HUES48 (cell line): ENCODE data around the gene LCMT1.
"Not testable (repeated sequence)": the region's sequence is repeated elsewhere in the genome, so short reads cannot be mapped to it uniquely, and the experiment has no call there.

ENCODE experiments used
- H3K27ac ChIP-seq: one replicate; pipeline ENCODE4 v1.7.0; 2013; ENCODE audit warnings: low read depth, low read length, inconsistent platforms
- H3K27me3 ChIP-seq: 2 replicates; pipeline ENCODE4 v1.6.1; 2013; ENCODE audit warnings: mild to moderate bottlenecking, low read length; ENCODE audit not compliant: control insufficient read depth, insufficient read depth
- H3K36me3 ChIP-seq: 2 replicates; pipeline ENCODE4 v1.6.1; 2013; ENCODE audit warnings: low read length; ENCODE audit not compliant: control insufficient read depth, insufficient read depth
- H3K4me1 ChIP-seq: 2 replicates; pipeline ENCODE4 v1.6.1; 2013; ENCODE audit warnings: mild to moderate bottlenecking, low read length; ENCODE audit not compliant: control insufficient read depth, insufficient read depth
- H3K4me3 ChIP-seq: 2 replicates; pipeline ENCODE4 v1.5.1; 2013; ENCODE audit warnings: mild to moderate bottlenecking, low read depth, low read length
- H3K9ac ChIP-seq: 2 replicates; pipeline ENCODE4 v1.6.1; 2013; ENCODE audit warnings: mild to moderate bottlenecking, low read depth, low read length, moderate library complexity
- H3K9me3 ChIP-seq: 2 replicates; pipeline ENCODE4 v1.6.1; 2013; ENCODE audit warnings: low read length; ENCODE audit not compliant: control insufficient read depth, insufficient read depth

LCMT1 gene

DNA sequence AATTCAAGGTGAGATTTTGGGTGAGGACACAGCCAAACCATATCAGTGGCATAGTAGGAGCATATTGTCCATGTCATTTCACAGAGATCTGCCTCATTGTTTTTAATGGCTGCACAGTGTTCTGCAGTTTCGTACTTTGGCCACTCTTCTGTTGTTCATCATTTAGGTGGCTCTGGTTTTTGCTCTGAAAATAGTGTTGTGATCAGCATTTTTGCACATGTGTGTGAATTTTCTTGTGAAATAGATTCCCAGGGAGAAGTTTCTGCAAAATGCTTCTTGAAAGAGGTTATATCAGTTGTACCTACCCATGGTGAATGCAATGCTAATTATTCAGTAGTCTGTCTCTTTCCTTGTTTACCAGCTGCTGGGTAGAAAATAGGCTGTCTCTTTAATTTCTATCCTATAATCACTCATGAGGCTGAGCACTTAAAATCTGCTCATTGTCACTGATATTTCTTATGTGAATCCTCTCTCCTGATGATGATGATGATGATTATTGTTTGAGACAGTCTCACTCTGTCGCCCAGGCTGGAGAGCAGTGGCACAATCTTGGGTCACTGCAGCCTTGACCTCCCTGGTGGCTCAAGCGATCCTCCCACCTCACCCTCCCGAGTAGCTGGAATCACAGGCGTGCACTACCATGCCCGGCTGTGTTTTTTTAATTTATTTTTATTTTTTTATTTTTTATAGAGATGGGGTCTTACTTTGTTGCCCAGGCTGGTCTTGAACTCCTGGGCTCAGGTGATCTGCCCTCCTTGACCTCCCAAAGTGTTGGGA is 10.5 kb downstream of the LCMT1 start:
- H3K27ac ChIP-seq = no peak overlapping the region
- no peaks in the 10 kb centered on the region for H3K4me1 ChIP-seq
- H3K9me3 ChIP-seq = no peaks in the 10 kb centered on the region
- peaks cover 2% of the 10 kb centered on the region; the same call in 1 of the 2 replicates for H3K36me3 ChIP-seq
- no peak overlapping the region for H3K4me3 ChIP-seq
- no peak overlapping the region for H3K9ac ChIP-seq
- no peaks in the 10 kb centered on the region for H3K27me3 ChIP-seq

DNA sequence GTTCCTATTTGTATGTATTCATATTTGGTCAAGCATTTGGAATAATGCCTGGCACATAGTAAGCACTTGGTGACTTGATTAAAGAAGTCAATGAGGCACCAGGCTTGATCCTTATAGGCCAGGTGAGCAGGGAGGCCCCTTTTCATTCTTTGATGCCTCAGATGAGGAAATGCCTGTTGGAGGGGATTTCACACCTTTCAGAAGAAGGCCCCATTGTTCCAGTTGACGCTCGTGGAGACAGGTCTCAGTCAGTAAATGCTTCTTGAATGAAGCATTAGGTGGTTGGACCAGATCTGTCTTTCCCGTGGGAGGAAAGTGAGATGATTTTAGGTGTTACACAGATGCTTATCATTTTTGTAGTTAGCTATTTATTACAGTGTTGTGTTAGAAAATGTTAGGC is 13.0 kb downstream of the LCMT1 start:
- Histone ChIP-seq H3K27me3 (no peaks in the 10 kb centered on the region), H3K4me1 (no peaks in the 10 kb centered on the region), H3K9ac (no peak overlapping the region), H3K4me3 (no peak overlapping the region), H3K36me3 (peaks cover 17% of the 10 kb centered on the region), H3K9me3 (no peaks in the 10 kb centered on the region), H3K27ac (no peak overlapping the region)

DNA sequence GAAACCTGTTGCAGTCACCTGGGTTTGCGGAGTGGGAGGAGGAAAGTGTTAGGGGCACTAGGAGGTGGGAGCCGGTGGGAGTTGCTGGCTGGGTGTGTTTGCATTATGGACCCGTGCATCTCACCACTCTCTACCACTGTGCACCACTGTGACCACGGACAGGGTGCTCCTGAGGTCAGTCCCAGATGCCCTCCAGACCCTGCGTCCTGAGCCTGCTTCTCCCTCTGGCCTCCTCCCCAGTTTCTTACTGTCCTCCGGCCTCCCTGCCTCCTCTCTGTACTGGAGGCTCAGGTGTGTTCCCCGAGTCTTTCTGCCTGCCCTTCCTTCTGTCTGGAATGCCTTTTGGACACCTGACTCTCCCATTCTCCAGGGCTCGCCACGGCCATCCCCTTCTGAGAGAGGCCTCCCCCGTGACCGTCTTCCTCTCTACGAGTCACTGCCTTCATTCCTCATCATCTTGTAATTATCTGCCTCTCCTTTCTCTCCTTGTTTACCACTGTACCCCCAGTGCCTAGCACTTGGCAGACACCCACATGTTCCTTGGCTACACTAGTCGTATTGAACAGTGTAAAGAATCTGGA is 14.6 kb downstream of the LCMT1 start:
- not testable (repeated sequence) for H3K9ac ChIP-seq, H3K4me1 ChIP-seq, H3K27ac ChIP-seq, H3K27me3 ChIP-seq, H3K4me3 ChIP-seq, H3K9me3 ChIP-seq
- H3K36me3 ChIP-seq = peaks cover 26% of the 10 kb centered on the region

DNA sequence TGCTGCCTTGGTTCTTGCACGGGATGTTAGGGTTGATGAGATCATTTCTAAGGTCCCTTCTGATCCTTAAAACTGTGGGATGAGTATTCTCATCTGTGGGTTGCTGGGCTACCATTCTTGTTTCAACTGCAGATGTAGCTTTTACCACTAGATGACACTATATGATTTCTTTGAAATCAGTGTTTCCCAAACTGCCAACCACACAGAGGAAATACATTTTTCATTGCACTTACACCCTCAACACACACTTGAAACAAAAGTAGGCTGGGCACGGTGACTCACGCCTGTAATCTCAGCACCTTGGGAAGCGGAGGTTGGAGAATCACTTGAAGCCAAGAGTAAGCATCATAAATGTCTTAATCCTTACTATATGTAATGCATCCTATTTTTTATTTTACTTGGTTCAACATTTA is 15.3 kb downstream of the LCMT1 start:
- Histone ChIP-seq H3K27me3 (no peaks in the 10 kb centered on the region), H3K27ac (no peak overlapping the region), H3K4me3 (no peak overlapping the region), H3K9ac (no peak overlapping the region), H3K4me1 (no peaks in the 10 kb centered on the region), H3K36me3 (peaks cover 28% of the 10 kb centered on the region), H3K9me3 (no peaks in the 10 kb centered on the region)

DNA sequence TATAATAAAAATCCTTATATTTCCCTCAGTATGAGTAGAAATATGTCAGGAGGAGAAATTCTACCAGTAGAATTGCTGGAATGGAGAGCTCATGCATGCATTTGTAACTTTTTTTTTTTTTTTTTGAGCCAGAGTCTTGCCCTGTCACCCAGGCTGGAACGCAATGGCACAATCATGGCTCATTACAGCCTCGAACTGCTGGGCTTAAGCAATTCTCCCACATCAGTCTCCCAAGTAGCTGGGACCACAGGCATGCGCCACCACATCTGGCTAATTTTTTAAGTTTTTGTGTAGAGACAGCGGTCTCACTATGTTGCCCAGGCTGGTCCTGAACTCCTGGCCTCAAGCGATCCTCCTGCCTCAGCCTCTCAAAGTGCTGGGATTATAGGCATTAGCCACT is 21.2 kb downstream of the LCMT1 start:
- H3K4me1 ChIP-seq, H3K27ac ChIP-seq, H3K27me3 ChIP-seq, H3K4me3 ChIP-seq, H3K9ac ChIP-seq, H3K9me3 ChIP-seq: not testable (repeated sequence)
- peaks cover 69% of the 10 kb centered on the region for H3K36me3 ChIP-seq

DNA sequence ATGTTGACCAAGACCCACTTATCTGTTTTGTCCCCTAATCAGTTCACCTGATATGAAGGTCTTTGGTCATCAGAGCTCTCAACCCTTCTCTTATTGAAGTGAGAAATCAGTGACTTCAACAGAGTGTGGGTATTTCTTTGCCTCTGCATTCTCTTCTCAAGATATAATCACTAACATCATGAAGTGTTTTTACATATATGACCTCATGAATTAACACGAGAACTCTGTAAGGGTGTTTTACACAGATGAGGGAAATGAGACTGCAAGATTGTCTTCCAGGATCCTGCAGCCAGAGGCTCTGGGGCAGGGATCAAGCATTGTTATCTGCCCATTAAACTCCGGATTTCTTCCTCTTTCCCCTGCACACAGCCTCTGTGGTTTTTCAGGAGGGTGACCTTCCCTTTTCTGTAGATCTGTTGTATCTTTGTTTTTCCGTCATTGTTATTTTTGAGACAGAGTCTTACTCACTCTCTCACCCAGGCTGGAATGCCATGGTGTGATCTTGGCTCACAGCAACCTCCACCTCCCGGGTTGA is 22.7 kb downstream of the LCMT1 start:
- Histone ChIP-seq H3K27me3 (no peaks in the 10 kb centered on the region), H3K9me3 (no peaks in the 10 kb centered on the region), H3K36me3 (peaks cover 63% of the 10 kb centered on the region), H3K9ac (no peak overlapping the region), H3K4me1 (no peaks in the 10 kb centered on the region), H3K27ac (no peak overlapping the region), H3K4me3 (no peak overlapping the region)

- no peak overlapping the region for H3K9ac ChIP-seq
- H3K36me3 ChIP-seq = peaks cover 67% of the 10 kb centered on the region
- no peaks in the 10 kb centered on the region for H3K9me3 ChIP-seq
- no peak overlapping the region for H3K27ac ChIP-seq
- no peaks in the 10 kb centered on the region for H3K4me1 ChIP-seq
- H3K4me3 ChIP-seq = no peak overlapping the region
- no peaks in the 10 kb centered on the region for H3K27me3 ChIP-seq
Observed at GRCh38 chr16:25135254-25135878, 23.8 kb downstream of the LCMT1 start.

GRCh38 chr16:25138130-25138529 is 26.6 kb downstream of the LCMT1 start:
- Histone ChIP-seq H3K9ac (no peak overlapping the region), H3K4me1 (no peaks in the 10 kb centered on the region), H3K4me3 (no peak overlapping the region), H3K36me3 (peaks cover 72% of the 10 kb centered on the region), H3K27ac (no peak overlapping the region), H3K27me3 (no peaks in the 10 kb centered on the region), H3K9me3 (no peaks in the 10 kb centered on the region)

GRCh38 chr16:25140459-25140858 is 28.9 kb downstream of the LCMT1 start:
- H3K9ac ChIP-seq = no peak overlapping the region
- H3K9me3 ChIP-seq = no peaks in the 10 kb centered on the region
- H3K36me3 ChIP-seq = peaks cover 74% of the 10 kb centered on the region
- H3K4me3 ChIP-seq = no peak overlapping the region
- H3K4me1 ChIP-seq = no peaks in the 10 kb centered on the region
- H3K27me3 ChIP-seq = no peaks in the 10 kb centered on the region
- no peak overlapping the region for H3K27ac ChIP-seq

GRCh38 chr16:25141648-25142047 is 30.1 kb downstream of the LCMT1 start:
- Histone ChIP-seq H3K27ac (no peak overlapping the region), H3K27me3 (no peaks in the 10 kb centered on the region), H3K9me3 (no peaks in the 10 kb centered on the region), H3K36me3 (peaks cover 66% of the 10 kb centered on the region), H3K9ac (no peak overlapping the region), H3K4me1 (no peaks in the 10 kb centered on the region), H3K4me3 (no peak overlapping the region)

DNA sequence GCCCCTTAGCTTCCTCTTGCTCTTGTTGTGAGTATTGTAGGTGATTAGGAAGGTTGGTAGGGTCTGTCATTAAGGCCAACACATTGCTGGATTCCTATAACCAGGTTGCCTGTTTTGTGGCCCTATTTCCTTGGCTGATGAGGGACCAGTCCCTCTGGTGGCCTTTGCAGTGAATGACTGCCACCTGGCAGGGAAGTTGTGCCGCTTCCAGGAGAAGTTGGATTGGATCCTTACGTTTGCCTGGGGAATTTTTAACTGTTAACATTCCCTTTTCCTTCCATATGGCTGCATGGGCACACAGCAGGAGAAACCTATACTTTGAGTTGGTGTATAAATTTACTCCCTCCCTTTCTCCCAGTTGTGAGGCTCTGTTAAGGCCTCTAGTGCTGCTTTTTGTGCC is 32.4 kb downstream of the LCMT1 start:
- H3K9me3 ChIP-seq = no peaks in the 10 kb centered on the region
- H3K27me3 ChIP-seq = no peaks in the 10 kb centered on the region
- peaks cover 8% of the 10 kb centered on the region; the same call in 1 of the 2 replicates for H3K4me1 ChIP-seq
- no peak overlapping the region for H3K27ac ChIP-seq
- H3K9ac ChIP-seq = no peak overlapping the region
- peaks cover 57% of the 10 kb centered on the region for H3K36me3 ChIP-seq
- H3K4me3 ChIP-seq = no peak overlapping the region
